ENCODE results near the gene TNS3. TPM values are rescaled to one million over a fixed set of nuclear protein-coding genes. Genes with fewer than 3 reads are reported as not detected.

The TNS3 gene
- total RNA-seq, 1 experiment from 2014 or later, result 9.5 TPM

GRCh38 chr7:47267346-47267745 is 314.6 kb downstream of the TNS3 start:
- no peak overlapping the region for H4K8ac ChIP-seq (replicated peaks; ENCODE audit: insufficient read length, low read depth, low read length)
- H3K56ac ChIP-seq (ENCODE audit: insufficient read length, low read depth, low read length), result no peak overlapping the region
- Mint-ChIP-seq H3K27me3 (ENCODE audit: low read depth) (peaks cover 2% of the 10 kb centered on the region), H3K27ac (no peak overlapping the region), H3K4me1 (peaks cover 6 to 8% of the 10 kb centered on the region in 2 experiments), H3K36me3 (ENCODE audit: insufficient read depth in 1 of 3, low read depth in 3 of 3) (no peaks in the 10 kb centered on the region), H3K4me3 (no peak overlapping the region), H3K9me3 (no peaks in the 10 kb centered on the region; a peak in 1 of 5 replicates)
- H3K79me1 ChIP-seq (ENCODE audit: insufficient read depth, low read depth, low read length, poor library complexity, severe bottlenecking), result no peaks in the 10 kb centered on the region
- H2BK20ac ChIP-seq (ENCODE audit: low read depth, low read length, poor library complexity, severe bottlenecking), result no peak overlapping the region
- H3K27ac ChIP-seq (ENCODE audit: insufficient read length, low read depth, low read length), result no peak overlapping the region
- no peaks in the 10 kb centered on the region for H3K27me3 ChIP-seq (ENCODE audit: insufficient read depth, low read length)
- H4K20me1 ChIP-seq (ENCODE audit: control insufficient read depth, insufficient read depth, insufficient read length), result no peaks in the 10 kb centered on the region
- H3T11ph ChIP-seq (ENCODE audit: low read length), result no peak overlapping the region
- no peaks in the 10 kb centered on the region for H3K79me2 ChIP-seq (ENCODE audit: insufficient read depth, low read length)
- no peak overlapping the region for H3K4ac ChIP-seq (ENCODE audit: low read depth, low read length)
- no peak overlapping the region for H3K18ac ChIP-seq (ENCODE audit: insufficient read length, low read depth, low read length)
- H3K14ac ChIP-seq (ENCODE audit: insufficient read depth, low read length), result no peak overlapping the region
- H3K9ac ChIP-seq (ENCODE audit: extremely low read depth, insufficient read length, low read length), result no peak overlapping the region
- no peak overlapping the region for H2BK120ac ChIP-seq (ENCODE audit: low read depth, low read length, poor library complexity, severe bottlenecking)
- H3K9me3 ChIP-seq (ENCODE audit: control insufficient read depth, low read depth, low read length), result no peaks in the 10 kb centered on the region
- no peak overlapping the region for H3K4me2 ChIP-seq (ENCODE audit: insufficient read depth, insufficient read length, low read length)
- no CpG with 5 or more reads among the region's 7 CpGs for WGBS (ENCODE audit: extremely low coverage, insufficient read length, low lambda C conversion rate)
- H4K91ac ChIP-seq (ENCODE audit: insufficient read length, low read depth, low read length), result no peak overlapping the region
- H2BK12ac ChIP-seq (ENCODE audit: insufficient read length, low read depth, low read length), result no peak overlapping the region
- no peak overlapping the region for H2AFZ ChIP-seq (ENCODE audit: low read length)
- TF ChIP-seq CTCF (conservative IDR thresholded peaks at IDR 0.05), result no peak
- H3K23ac ChIP-seq (ENCODE audit: insufficient read length, low read depth, low read length), result no peak overlapping the region
- H2BK5ac ChIP-seq (ENCODE audit: insufficient read length, low read length), result no peak overlapping the region
- H4K5ac ChIP-seq (ENCODE audit: insufficient read length, low read depth, low read length), result no peak overlapping the region
- H2BK15ac ChIP-seq (ENCODE audit: low read depth, low read length), result no peak overlapping the region
- no peaks in the 10 kb centered on the region for H3K4me1 ChIP-seq (ENCODE audit: insufficient read depth, low read length)
- no peak for DNase-seq
- H2AK5ac ChIP-seq (ENCODE audit: insufficient read length, low read length), result no peak overlapping the region
- no peaks in the 10 kb centered on the region for H3K23me2 ChIP-seq (ENCODE audit: insufficient read length, low read depth, low read length, poor library complexity, severe bottlenecking)
